ENCODE measurements around the gene VPS13D.

DNA sequence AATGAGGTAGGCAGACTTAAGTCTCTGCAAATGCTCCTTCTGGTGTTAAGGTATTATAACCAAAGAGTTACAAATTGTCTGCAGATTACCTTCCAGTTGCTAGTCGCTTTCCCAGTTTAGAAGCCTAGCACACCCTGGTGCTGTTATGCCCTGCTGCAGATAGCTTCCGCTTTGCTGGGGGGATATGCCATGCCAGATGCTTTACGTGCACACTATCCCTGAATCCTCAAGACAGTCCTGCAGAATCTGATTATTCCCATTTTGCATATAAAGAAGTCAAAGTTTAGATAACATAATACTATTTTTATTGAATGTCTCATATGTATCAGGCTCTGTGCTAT, 221.7 kb downstream of the VPS13D start:
- TF ChIP-seq, protein P1, sequence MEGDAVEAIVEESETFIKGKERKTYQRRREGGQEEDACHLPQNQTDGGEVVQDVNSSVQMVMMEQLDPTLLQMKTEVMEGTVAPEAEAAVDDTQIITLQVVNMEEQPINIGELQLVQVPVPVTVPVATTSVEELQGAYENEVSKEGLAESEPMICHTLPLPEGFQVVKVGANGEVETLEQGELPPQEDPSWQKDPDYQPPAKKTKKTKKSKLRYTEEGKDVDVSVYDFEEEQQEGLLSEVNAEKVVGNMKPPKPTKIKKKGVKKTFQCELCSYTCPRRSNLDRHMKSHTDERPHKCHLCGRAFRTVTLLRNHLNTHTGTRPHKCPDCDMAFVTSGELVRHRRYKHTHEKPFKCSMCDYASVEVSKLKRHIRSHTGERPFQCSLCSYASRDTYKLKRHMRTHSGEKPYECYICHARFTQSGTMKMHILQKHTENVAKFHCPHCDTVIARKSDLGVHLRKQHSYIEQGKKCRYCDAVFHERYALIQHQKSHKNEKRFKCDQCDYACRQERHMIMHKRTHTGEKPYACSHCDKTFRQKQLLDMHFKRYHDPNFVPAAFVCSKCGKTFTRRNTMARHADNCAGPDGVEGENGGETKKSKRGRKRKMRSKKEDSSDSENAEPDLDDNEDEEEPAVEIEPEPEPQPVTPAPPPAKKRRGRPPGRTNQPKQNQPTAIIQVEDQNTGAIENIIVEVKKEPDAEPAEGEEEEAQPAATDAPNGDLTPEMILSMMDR (IDR thresholded peaks at IDR 0.05; ENCODE audit: low read length): no peak
- TF ChIP-seq EZH2phosphoT487 (IDR thresholded peaks at IDR 0.05; ENCODE audit: low read length): no peak
